ENCODE measurements around the gene DHX38. TPM values are rescaled to one million over a fixed set of nuclear protein-coding genes. Genes with fewer than 3 reads are reported as not detected.
"Not testable (repeated sequence)": the region's sequence is repeated elsewhere in the genome, so short reads cannot be mapped to it uniquely, and the experiment has no call there.

DHX38 gene
- total RNA-seq = 46.7 TPM

DNA sequence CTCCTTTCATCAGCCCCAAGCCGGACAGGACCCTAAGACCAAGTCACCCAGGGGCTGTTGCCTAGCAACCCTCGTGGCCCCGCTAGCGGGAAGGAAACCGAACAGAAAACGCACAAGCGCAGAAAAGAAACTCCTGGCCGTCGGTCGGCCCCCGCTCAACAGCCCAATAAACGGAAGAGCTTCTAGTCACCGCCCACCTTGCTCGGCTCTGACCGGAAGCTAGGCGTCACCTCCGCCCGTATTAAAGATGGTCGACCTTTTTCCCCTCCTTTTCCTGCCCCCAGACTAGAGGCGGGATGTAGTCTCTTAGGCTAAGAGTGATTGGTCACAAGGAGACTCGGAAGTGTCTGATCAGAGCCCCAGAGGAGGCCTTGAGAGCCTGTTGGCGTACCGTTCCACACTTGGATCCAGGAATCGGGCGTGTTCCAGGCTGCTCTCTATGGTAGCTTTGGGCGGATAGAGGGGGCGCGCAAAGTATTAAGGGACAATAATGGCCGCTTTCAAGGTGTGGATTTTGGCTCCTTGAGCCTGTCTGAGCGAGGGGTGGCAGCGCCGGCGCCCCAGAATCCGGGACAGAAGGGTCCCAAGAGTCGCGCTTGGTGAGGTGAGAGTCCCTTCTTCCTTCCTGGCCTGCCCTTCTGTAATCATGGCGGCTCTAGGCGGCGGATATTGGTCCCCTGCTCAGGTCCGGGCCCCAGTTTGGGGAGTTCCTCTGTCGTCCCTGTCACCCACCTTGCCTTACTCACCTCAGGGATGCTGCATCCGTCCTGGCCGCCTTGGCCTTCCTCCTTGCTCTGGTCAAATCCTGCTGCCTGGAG, at the start of gene DHX38, which contains the start of gene TXNL4B:
Gene DHX38 (plus strand): TSS at position 400 of the 818 bp plus-strand sequence. CDS start 2,311 bp downstream, outside the sequence.
Gene TXNL4B (minus strand): TSS at position 173 of the 818 bp plus-strand sequence. CDS start 2,871 bp downstream, outside the sequence.
- peak; percentile 99 for DNase-seq

DNA sequence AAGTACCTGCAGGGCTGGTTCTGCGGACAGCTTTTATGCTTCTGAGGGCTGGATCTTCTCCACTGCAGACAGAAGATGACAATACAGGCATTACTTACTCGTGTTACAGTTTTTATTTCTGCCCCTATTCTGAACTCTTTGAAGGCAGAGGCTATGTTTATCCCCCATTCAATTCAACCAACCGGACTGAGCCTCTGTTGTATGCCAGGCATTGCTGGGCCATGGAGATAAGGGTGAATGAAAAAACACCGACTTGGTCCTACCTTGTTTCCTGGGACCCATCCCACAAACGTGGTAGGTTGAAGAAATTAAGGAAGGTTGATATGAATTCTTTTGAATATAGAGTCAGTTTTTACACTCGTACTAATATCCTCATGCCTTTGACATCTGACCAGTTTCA, 49.4 kb upstream of the DHX38 start:
- DNase-seq = no peak

DNA sequence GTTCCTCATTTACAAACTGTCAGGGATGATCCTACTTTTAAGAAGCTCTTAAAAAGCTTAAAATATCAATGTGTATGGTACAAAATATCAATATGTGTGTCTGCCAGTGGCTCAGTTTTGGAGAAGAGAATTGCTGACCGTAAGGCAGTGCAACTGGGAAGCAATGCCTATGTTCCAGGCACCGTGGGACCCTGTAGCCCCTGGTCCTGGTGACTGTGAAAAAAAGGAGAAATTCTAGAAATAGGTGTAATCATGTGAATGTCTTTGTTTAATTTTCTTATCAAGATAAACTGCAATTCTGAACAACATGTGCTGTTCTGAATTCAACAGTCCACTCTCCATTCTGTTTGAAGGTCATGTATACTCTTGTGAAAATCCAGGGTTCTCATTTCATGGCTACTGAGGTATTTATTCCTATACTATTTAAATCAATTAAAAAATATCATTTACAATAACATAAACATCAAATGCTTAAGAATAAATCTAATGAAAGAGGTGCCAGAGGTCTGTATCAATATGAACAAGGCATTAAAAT, 48.8 kb upstream of the DHX38 start:
- no peak for DNase-seq

- DNase-seq = no peak
Observed at GRCh38 chr16:72049110-72049509, 44.5 kb upstream of the DHX38 start.

DNA sequence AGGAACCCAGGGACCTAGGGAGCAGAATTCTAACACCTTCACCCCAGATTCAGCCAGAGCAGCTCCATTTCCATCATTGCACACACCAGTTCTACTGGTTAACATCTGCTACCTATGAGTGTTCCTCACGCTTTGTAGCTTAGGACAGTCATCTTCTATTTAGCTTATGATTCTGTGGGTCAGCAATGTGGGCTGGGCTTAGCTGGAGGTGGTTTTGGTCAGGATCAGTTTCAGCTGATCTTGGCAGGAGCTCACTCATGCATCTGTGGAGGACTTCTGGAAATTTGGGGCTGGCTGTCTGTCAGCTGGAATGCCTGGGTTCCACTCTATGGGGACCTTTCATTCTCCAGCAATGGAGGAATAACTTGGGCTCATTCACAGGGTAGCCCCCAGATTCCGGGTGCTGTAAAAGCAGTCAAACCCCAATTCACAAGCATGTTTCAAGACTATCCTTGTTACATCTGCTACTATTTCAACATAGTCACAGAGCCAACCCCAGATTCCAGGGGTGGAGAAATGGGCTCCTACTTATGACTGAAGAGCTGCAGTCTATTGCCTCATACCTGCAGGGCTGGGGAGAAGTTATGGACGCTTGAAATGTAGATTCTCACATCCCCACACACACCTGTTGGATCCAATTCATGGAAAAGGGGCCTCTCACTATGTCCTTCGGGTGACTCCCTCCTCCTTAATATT, 42.7 kb upstream of the DHX38 start:
- DNase-seq = no peak

DNA sequence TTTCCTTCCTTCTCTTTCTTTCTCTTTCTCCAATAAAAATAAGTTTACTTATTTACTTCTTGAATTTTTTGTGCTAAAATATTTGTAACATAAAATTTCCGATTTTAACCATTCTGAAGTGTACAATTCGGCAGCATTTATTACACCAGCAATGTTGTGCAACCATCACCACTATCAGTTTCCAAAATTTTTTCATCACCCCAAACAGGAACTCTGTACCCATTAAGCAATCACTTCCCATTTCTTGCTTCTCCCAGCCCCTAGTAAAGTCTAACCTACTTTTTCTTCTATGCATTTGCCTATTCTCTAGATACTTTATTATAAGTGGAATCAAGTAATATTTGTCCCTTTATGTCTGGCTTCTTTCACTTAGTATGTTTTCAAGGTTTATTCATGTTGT, 41.8 kb upstream of the DHX38 start:
- no peak for DNase-seq

DNA sequence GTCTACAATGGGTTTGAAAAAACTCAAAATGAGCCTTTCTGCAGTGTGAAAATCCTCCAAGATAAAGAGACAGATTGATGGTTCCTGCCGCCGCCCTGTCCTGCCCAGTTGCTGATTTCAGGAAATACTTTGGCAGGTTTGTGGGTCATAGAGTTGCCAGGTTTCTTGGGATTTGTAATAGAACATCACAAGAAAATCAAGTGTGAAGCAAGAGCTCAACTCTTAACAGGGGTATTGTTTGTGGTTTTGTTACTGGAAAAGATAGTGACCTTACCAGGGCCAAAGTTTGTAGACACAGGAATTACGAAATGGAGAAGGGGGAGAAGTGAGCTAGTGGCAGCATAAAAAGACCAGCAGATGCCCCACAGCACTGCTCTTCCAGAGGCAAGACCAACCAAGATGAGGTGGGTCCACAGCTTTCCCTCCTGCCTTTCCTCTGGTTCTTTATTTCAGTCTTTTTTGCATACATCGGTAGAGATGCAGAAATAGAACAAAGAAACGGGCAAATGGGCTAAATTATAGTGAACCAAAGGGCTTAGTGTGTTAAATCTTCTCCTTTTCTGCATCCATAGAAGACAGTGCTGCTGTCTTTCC, 39.3 kb upstream of the DHX38 start, which contains the start of gene HP:
Gene HP (plus strand): TSS at position 252 of the 594 bp plus-strand sequence. CDS start 148 bp downstream, at position 400.
- not testable (repeated sequence) for DNase-seq

DNA sequence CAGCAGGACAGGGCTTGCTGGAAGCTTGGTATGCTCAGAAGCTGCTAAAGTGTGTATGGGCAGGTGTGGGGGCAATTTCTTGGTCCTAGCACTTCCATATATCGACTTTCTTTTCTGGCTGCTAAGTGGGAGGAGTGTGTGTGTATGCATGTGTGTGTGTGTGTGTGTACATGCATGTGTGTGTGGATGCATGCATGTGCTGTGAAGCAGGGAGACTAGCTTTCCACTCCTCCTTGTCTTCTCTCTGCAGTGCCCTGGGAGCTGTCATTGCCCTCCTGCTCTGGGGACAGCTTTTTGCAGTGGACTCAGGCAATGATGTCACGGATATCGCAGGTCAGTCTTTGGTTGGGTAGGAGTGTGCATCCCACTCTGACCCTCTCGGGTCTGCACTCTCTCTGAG, 37.7 kb upstream of the DHX38 start:
- no peak for DNase-seq

- not testable (repeated sequence) for DNase-seq
Observed at GRCh38 chr16:72057313-72057712, 36.3 kb upstream of the DHX38 start.

DNA sequence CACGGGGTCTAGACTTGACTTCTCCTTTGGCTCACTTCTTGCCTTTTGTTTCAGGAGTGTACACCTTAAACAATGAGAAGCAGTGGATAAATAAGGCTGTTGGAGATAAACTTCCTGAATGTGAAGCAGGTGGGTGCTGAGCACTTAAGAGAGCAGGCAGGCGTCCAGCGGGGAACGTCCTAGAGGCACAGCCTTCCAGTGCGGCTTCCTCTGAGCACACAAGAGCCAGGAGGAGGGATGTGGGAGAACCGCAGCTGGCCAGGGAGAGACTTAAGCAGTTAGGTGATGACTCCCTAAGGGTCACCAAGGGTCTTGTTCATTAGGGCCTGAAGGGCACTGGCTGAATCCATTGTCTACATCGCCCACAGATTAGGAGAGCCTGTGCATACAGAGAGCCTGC, 34.6 kb upstream of the DHX38 start:
- DNase-seq = not testable (repeated sequence)

- DNase-seq = no peak
Observed at GRCh38 chr16:72060405-72060804, 33.2 kb upstream of the DHX38 start.

GRCh38 chr16:72061564-72061963, 32.1 kb upstream of the DHX38 start:
- DNase-seq = no peak

GRCh38 chr16:72064361-72064894, 29.2 kb upstream of the DHX38 start:
- DNase-seq = no peak

DNA sequence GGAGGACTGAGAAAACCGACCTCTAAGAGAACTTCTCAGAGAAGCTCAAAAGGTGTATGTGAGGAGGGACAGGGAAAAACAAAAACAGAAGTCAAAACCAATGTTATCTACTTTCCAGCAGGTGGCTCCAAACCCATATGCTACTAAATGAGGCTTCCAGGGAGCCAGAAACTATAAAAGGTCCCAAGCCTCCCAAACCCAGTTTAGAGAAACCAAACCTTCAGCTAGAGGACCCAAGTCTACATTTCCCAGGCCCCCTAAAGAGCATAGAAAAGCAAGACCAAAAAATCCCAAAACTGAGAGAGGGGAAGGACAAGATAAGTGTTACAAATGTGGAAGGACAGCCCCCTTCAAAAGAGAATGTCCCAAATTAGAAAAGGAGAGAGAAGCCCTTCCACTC, 26.9 kb upstream of the DHX38 start:
- DNase-seq = no peak

DNA sequence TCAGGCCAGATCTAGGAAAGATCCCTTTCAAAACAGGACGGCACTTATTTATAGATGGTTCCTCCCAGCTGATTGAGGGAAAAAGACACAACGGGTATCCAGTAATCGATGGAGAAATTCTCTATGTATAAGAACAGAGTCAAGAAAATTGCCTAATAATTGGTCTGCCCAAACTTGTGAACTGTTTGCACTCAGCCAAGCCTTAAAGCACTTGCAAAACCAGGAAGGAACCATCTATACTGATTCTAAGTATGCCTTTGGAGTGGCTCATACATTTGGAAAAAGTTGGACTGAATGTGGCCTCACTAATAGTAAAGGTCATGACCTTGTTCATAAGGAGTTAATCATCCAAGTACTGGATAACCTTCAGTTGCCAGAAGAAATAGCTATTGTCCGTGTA, 24.7 kb upstream of the DHX38 start:
- DNase-seq = no peak

DNA sequence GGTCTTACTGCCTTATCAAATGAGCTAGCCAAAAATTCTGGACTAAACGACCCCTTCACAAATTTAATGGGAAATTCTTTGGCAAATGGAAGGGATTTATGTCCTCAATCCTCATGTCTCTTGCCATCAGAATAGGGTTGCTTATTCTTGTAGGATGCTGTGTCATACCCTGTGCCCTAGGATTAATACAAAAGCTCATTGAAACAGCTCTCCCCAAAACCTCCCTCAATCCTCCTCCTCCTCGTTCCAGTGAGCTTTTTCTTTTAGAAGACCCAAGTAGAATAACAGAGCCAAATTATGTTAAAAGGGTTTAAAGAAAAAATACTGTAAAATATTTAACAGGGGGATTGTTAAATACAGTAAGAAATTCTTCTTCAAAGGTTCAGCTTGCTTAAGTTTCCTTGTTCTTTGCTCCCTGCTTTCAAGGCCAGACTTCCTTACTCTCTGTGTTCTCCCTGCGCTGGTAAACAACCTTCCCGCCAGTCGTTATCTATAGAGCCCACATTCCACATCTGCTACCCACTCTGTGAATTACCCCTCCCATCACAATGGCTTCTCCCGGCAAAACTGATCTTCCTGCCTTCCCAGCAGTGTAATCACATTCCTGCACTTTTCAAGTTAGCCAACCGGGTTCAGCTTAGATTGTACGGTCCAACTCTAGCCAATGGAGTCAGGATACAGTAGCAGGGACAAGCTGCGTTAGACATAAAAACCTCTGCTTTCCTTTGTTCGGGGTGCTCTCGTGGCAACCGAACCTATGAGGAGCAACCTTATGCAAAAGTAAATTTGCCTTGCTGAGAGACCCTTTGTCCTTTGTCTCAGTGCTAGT, 20.9 kb upstream of the DHX38 start:
- DNase-seq = no peak

GRCh38 chr16:72073560-72074230, 20.0 kb upstream of the DHX38 start:
- no peak for DNase-seq

DNA sequence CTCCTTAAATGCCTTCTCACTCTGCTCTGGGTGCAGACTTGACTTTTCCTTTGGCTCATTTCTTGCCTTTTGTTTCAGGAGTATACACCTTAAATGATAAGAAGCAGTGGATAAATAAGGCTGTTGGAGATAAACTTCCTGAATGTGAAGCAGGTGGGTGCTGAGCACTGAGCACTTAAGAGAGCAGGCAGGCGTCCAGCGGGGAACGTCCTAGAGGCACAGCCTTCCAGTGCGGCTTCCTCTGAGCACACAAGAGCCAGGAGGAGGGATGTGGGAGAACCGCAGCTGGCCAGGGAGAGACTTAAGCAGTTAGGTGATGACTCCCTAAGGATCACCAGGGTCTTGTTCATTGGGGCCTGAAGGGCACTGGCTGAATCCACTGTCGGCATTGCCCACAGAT, 18.6 kb upstream of the DHX38 start:
- not testable (repeated sequence) for DNase-seq

DNA sequence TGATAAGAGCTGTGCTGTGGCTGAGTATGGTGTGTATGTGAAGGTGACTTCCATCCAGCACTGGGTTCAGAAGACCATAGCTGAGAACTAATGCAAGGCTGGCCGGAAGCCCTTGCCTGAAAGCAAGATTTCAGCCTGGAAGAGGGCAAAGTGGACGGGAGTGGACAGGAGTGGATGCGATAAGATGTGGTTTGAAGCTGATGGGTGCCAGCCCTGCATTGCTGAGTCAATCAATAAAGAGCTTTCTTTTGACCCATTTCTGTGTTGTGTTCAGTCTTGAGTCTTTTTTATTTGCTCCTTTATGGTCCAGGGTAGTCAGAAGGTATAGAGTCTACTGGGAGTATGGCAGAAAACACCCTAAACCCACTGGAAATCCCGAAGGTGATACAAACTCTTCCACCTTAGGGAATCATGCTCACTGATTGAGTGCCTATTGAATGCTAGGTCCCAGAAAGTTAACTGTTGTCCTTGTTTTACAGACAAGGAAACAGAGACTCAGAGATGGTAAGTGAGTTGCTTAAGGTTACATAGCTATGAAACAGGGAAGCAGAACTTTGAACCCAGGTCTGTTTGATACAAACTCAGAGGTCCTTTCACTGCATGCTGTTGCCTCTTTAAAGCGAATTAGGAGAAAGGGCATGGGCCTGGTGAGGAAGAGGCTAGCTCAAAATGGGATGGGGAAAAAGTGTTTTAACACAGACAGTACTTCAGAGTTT, 16.5 kb upstream of the DHX38 start:
- DNase-seq = not testable (repeated sequence)

- DNase-seq = no peak
Observed at GRCh38 chr16:72083778-72084404, 9.8 kb upstream of the DHX38 start.

Data from skin of body (tissue), 2 donors.